Heart left ventricle (tissue), 16 donors: Measurements from ENCODE around the gene GPR137C. TPM values are rescaled to one million over a fixed set of nuclear protein-coding genes. Genes with fewer than 3 reads are reported as not detected.

ENCODE experiments used
- ATAC-seq, 4 donors: fragments of 200-7000 bp; cut with Tn5 transposase; one replicate each; pipeline ENCODE4 v1.9.1; 2020 to 2022; ENCODE audit warnings: moderate library complexity in 4 of 4, mild to moderate bottlenecking in 3 of 4, moderate number of reproducible peaks in 1 of 4
- DNase-seq, 5 donors: peaks; one replicate each; pipeline ENCODE4 v3.0.0-alpha.2; 2020
- H3K27ac ChIP-seq, 12 donors: fragments of 200-600 bp; sonication (generic) in 4 of 12; one replicate each; pipeline versions ENCODE4 v1.5.0 to v1.8.0; 2016 to 2022; ENCODE audit warnings: mild to moderate bottlenecking in 2 of 12
- H3K27me3 ChIP-seq, 9 donors: fragments of 200-600 bp; sonication (generic) in 2 of 9; one replicate each; pipeline versions ENCODE4 v1.5.1 to v1.8.0; 2016 to 2022; ENCODE audit warnings: mild to moderate bottlenecking in 3 of 9
- H3K36me3 ChIP-seq, 9 donors: fragments of 200-600 bp; sonication (generic) in 2 of 9; one replicate each; pipeline versions ENCODE4 v1.5.0 to v1.8.0; 2018 to 2022; ENCODE audit warnings: mild to moderate bottlenecking in 2 of 9
- H3K4me1 ChIP-seq, 12 donors: fragments of 200-600 bp; sonication (generic) in 4 of 12; one replicate each; pipeline versions ENCODE4 v1.5.0 to v1.8.0; 2016 to 2022; ENCODE audit warnings: mild to moderate bottlenecking in 3 of 12
- H3K4me3 ChIP-seq, 12 donors: fragments of 200-600 bp; sonication (generic) in 4 of 12; one replicate each; pipeline versions ENCODE4 v1.5.0 to v1.8.0; 2017 to 2022; ENCODE audit warnings: mild to moderate bottlenecking in 9 of 12, moderate library complexity in 4 of 12
- H3K9me3 ChIP-seq, 12 donors: fragments of 200-600 bp; sonication (generic) in 4 of 12; one replicate each; pipeline versions ENCODE4 v1.5.0 to v1.8.0; 2016 to 2022; ENCODE audit warnings: mild to moderate bottlenecking in 1 of 12
- POLR2A ChIP-seq, 2 donors: fragments of 450-650 bp; IDR thresholded peaks; one replicate each; pipeline ENCODE4 v1.6.1; 2017; ENCODE audit warnings: antibody characterized with exemption in 2 of 2, mild to moderate bottlenecking in 2 of 2, moderate library complexity in 2 of 2
- WGBS, 4 donors: extraction: QIAGEN DNeasy Blood & Tissue Kit in 2 of 4; methylation state at CpG; one replicate each; pipeline versions ENCODE4 v1.1.5 to v1.1.7; 2013 to 2018; 5-methylcytosine and 5-hydroxymethylcytosine counted together
- intact Hi-C, 10 donors: fragments of 100-400 bp; cut with DNase I; formaldehyde crosslinking; loops; one replicate each; pipeline versions ENCODE4 v1.11.1 to v1.14.2; 2022
- polyA plus RNA-seq, 2 donors: library from polyadenylated mRNA; stranded (reverse); fragments of 200-250 nt; gene quantifications; one replicate each; pipeline ENCODE4 v1.2.3, GENCODE V29; 2013
- total RNA-seq, 9 donors: library from RNA; depleted of rRNA in 2 of 9; stranded (reverse); fragments of >200 nt in 2 of 9; fragmentation: NEBNext Ultra II Directional in 3 of 9; extraction: Animal tissue kit (Norgen Biotek cat#: 25700) in 3 of 9; gene quantifications; one replicate each; pipeline versions ENCODE4 v1.1.0 to v1.2.4, GENCODE V29; 2016 to 2023
- TF ChIP-seq, protein P1 (sequence below), 12 donors: fragments of 200-600 bp; sonication (generic) in 4 of 12; IDR thresholded peaks; one replicate each; pipeline versions ENCODE4 v1.5.0 to v1.8.0; 2018 to 2022; ENCODE audit warnings: antibody characterized with exemption in 12 of 12, mild to moderate bottlenecking in 5 of 12
- donor health status: ischemic (EF 13 %, LVEDD 7.1; RV severe dilation, severe dysfunction).
- donor health status: healthy with polysubstance abuse.
- donor health status: DM: no; HTN: yes; CAD: no.
- donor health status: DM: no; HTN: no; CAD: no.
- donor health status: ischemic (EF 25% LVEDD 6.9; RV normal size, moderate dysfunction).
- donor health status: ischemic (EF 25% LVEDD 5.7; RV mildly dilated, moderate dysfunction).
- donor health status: healthy.
- donor health status: DM: yes; HTN: yes; CAD: no.
- donor health status: ischemic (EF 35%, LVEDD 5.7; RV mildly dilated, moderate dysfunction).
- donor health status: nonischemic (EF 11% LVEDD 7.7; RV severe dilation, severe dysfunction).
- donor health status: DM: yes; HTN: yes; CAD: no.
- donor health status: PGD.
- donor health status: ischemic (EF 29% LVEDD 5.4; RV normal size, mild dysfunction).
- donor health status: nonischemic (EF 23%, LVEDD 6.1; RV moderate dilation, normal function).

GPR137C gene
- total and polyA plus RNA-seq, 11 donors = 0.61 to 1.9 (median 1.1) TPM

DNA sequence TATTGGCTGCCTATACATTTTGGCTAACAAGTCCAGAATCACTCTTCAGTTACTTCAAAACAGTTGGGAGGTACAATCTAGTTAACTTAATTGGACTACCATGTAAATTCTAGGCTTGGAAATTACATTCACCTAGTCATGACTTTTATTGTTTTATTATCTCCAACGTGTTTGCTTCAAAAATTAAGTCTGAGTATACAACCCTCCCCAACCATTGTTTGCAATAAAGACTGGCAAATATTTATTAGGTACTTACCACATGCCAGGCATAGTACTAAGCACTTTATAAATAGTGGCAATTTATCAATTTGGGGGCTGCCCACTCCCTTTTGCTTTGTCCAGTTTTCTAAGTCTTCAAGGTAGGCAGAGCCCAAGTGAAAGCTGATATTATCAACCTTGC is 30.6 kb upstream of the GPR137C start:
- no peaks in the 10 kb centered on the region for H3K27me3 ChIP-seq
- no peak overlapping the region for H3K4me3 ChIP-seq
- no peaks in the 10 kb centered on the region for H3K4me1 ChIP-seq
- H3K36me3 ChIP-seq = peaks cover 0 to 4% (median 0%) of the 10 kb centered on the region in 9 donors
- H3K27ac ChIP-seq = no peak overlapping the region
- 65 to 87% (median 81%) methylated on average over 1 of the region's 1 CpG for WGBS, 4 donors
- ATAC-seq (no peak), DNase-seq (no peak)
- TF ChIP-seq POLR2A (IDR thresholded peaks at IDR 0.05) = no peak
- TF ChIP-seq, protein P1, sequence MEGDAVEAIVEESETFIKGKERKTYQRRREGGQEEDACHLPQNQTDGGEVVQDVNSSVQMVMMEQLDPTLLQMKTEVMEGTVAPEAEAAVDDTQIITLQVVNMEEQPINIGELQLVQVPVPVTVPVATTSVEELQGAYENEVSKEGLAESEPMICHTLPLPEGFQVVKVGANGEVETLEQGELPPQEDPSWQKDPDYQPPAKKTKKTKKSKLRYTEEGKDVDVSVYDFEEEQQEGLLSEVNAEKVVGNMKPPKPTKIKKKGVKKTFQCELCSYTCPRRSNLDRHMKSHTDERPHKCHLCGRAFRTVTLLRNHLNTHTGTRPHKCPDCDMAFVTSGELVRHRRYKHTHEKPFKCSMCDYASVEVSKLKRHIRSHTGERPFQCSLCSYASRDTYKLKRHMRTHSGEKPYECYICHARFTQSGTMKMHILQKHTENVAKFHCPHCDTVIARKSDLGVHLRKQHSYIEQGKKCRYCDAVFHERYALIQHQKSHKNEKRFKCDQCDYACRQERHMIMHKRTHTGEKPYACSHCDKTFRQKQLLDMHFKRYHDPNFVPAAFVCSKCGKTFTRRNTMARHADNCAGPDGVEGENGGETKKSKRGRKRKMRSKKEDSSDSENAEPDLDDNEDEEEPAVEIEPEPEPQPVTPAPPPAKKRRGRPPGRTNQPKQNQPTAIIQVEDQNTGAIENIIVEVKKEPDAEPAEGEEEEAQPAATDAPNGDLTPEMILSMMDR (IDR thresholded peaks at IDR 0.05) = no peak
- intact Hi-C loops = no loop called here
- no peaks in the 10 kb centered on the region for H3K9me3 ChIP-seq

DNA sequence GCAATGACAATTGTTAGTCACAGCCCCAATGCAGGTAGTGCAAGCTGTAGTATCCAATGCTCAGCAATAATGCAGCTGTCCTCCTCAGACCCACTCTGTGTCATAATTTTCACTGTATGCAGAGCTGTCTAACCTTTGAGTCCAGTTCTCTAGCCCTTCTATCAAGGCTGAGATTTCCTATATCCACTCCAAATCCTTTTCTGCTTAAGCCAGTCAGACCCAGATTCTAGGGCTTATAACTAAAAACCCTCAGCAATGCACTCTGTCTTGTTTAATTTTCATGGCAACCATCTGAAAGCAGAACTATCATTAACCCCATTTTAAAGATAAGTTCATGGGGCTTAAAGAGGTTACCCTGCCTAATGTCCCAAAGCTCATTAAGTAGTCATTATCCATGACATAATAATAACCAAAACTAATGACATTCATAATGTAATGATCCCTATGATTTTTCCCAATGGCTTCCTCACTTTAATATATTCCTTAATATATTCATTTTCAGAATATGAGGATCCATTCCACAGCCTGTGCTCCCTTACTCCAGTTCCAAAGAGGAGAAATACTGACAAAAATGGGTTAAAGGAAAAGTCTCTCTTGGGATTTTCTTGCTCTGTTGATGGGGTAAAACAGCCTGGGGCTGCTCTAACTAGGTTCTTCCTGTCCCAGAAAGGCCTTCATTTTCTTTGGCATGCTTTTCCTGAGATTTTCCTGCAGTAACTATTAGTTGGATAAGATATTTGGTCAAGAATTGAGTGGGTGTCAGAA is 29.9 kb upstream of the GPR137C start:
- no peak for TF ChIP-seq POLR2A (IDR thresholded peaks at IDR 0.05)
- Histone ChIP-seq H3K27me3 (no peaks in the 10 kb centered on the region), H3K36me3 (peaks cover 0 to 6% (median 0%) of the 10 kb centered on the region in 9 donors), H3K4me3 (no peak overlapping the region), H3K27ac (no peak overlapping the region), H3K9me3 (no peaks in the 10 kb centered on the region), H3K4me1 (no peaks in the 10 kb centered on the region)
- no peak for DNase-seq
- no peak for ATAC-seq
- intact Hi-C loops = no loop called here

DNA sequence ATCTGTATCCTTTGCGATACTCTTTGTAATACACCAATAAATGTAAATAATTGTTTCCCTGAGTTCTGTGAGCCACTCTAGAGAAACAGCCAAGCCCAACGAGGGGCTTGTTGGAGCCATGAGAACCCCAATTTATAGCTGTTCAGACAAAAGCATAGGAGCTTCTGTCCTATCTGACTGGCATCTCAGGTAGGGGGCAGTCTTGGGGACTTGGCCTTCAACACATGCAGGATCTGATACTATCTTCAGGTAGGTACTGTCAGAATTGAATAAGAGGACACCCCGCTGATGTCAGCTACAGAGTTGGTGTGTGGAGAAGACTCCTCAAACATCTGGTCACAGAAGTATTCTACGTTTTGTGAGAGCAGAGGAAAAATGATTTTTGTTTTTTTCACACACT is 25.6 kb upstream of the GPR137C start:
- TF ChIP-seq POLR2A (IDR thresholded peaks at IDR 0.05) = no peak
- TF ChIP-seq, protein P1 (IDR thresholded peaks at IDR 0.05) = no peak
- WGBS, 4 donors = 82 to 96% (median 90%) methylated on average over 4 of the region's 4 CpGs
- no peaks in the 10 kb centered on the region for H3K9me3 ChIP-seq
- H3K27ac ChIP-seq = no peak overlapping the region
- H3K27me3 ChIP-seq = no peaks in the 10 kb centered on the region
- DNase-seq = no peak
- no peak for ATAC-seq
- H3K4me3 ChIP-seq = no peak overlapping the region
- no peaks in the 10 kb centered on the region for H3K4me1 ChIP-seq
- intact Hi-C loops = no loop called here
- peaks cover 0 to 6% (median 0%) of the 10 kb centered on the region in 9 donors for H3K36me3 ChIP-seq

DNA sequence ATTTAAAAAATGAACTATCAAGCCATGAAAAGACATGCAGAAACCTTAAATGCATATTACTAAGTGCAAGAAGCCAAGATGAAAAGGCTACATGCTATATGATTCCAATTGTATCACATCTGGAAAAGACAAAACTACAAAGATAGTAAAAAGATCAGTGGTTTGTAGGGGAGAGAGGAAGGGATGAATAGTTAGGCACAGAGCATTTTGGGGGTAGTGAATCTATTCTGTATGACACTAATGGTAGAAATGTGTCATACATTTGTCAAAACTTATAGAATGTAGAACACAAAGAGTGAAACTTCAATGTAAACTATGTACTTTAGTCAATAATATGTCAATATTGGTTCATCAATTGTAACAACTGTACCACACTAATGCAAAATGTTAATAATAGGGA is 21.2 kb upstream of the GPR137C start:
- H3K9me3 ChIP-seq = no peaks in the 10 kb centered on the region
- ATAC-seq (no peak), DNase-seq (no peak)
- TF ChIP-seq, protein P1 (IDR thresholded peaks at IDR 0.05) = no peak
- no peak for TF ChIP-seq POLR2A (IDR thresholded peaks at IDR 0.05)
- intact Hi-C loops = no loop called here
- peaks cover 0 to 32% (median 21%) of the 10 kb centered on the region in 9 donors for H3K36me3 ChIP-seq
- H3K4me1 ChIP-seq = no peaks in the 10 kb centered on the region
- no peaks in the 10 kb centered on the region for H3K27me3 ChIP-seq
- H3K4me3 ChIP-seq = no peak overlapping the region
- no peak overlapping the region for H3K27ac ChIP-seq

DNA sequence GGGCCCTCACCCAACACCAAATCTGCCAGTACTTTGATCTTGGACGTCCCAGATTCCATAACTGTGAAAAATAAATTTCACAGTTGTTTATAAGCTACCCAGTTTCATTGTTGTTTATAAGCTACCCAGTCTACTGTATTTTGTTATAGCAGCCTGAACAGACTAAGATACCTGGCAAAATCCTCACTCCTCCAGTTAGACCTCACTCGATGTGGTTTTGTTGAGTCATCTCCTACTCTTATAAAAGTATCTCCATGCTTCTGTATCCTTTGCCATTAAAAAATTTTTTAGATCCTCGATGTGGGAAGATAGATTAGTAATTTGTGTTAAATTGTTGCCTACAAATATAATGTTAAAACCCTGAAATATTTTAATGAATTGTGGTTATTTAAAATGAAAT is 16.4 kb upstream of the GPR137C start:
- no peak for DNase-seq
- 90 to 96% (median 92%) methylated on average over 3 of the region's 3 CpGs for WGBS, 4 donors
- intact Hi-C loops = no loop called here
- no peaks in the 10 kb centered on the region for H3K27me3 ChIP-seq
- H3K36me3 ChIP-seq = peaks cover 0 to 64% (median 21%) of the 10 kb centered on the region in 9 donors
- no peak overlapping the region for H3K27ac ChIP-seq
- H3K9me3 ChIP-seq = no peaks in the 10 kb centered on the region
- peaks cover 0 to 8% (median 0%) of the 10 kb centered on the region in 12 donors for H3K4me1 ChIP-seq
- H3K4me3 ChIP-seq = no peak overlapping the region
- no peak for ATAC-seq
- TF ChIP-seq, protein P1 (IDR thresholded peaks at IDR 0.05) = no peak
